GF-D8 (cell line): Measurements from ENCODE around the gene TMPRSS2.

Experiments
- DNase-seq: peaks from one replicate; lab custom pipeline; 2025; lab: John Stamatoyannopoulos, UW

The TMPRSS2 gene

GRCh38 chr21:41509733-41510132 lies 1.8 kb upstream of the TMPRSS2 start:
- no peak for DNase-seq

DNA sequence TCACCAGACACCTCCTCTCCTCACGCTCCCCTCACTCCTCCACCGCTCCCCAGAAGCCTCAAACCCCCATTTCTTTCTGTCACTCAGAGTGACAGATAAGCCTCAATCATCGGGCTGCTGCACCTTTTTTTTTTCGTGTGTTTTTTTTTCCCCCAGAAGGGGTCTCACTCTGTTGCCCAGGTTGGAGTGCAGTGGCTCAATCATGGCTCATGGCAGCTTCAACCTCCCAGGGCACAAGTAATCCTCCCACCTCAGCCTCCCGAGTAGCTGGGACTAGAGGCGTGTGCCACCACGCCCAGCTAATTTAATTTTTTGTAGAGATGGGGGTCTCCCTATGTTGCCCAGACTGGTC lies 1.2 kb upstream of the TMPRSS2 start:
- DNase-seq, result no peak

GRCh38 chr21:41508415-41509144 lies 622 bp upstream of the TMPRSS2 start:
- no peak for DNase-seq

DNA sequence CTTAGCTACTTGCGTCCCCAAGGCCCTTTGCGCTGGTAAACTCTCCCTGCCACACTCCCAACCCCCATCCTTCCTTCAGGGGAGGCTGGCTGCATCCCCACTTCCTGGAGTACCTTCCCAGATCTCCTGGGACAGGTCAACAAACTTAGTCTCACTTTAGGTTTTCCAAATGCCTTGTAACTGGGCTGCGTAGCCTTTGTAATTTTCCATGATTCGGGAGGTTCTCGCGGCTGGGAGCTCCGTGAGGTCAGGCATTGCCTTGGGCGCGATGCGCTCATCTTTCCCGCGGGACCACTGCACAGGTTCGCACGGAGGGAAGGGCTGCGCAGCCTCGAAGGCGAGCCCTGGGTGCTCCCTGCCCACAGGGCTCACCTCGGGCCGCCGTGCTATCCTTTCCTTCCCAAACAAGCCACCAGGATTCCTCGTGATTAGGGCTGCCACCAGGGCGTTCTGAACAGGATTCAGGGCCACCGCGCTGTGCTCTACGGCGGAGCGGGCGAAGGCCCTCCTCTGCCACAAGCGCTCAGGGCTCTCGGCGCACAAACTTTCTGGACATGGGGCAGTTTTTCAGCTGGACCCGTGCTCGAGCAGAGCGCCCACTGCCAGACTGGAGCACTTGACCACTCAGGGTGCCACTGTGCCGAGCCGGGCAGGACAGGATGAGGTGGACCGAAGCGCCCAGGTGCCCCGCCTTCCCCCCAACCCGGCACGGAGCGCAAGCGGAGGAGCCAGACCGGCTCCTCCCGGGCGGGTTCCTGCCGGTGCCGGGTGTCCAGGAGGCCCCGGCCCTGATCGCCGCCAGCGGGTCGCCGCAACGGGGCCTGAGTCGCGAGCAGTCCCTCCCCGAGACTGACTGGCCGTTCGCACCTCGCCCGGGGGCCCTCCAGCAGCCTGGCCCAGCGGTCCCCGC lies 1.1 kb downstream of the TMPRSS2 start:
- no peak for DNase-seq

DNA sequence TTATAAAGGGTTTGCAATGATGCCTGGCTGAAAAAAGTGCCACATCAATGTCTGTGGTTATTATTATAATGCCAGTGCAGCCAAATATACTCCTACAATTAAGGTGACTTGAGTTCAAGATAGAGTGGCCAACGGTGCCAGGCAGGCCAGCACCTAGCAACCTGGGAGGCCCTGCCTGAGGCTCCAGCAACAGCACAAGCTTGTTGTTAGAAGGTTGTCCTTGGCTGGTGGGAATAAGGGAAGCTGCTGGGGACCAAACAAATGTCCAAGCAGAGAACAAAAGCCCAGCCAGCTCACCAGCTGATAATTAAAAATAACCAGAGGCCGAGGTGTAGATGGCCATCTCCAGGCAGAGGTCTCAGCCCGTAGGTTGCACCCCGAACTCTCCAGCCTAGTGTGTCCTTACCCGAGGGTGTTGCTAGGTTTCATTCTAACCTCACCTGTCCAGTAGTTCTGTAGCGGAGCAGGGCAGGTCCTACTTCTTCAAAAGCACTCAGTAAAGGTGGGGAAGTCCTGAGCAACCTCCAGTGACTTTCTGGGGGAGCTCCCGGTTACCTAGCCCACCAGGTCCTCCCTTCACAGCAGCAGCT lies 1.9 kb downstream of the TMPRSS2 start:
- no peak for DNase-seq

GRCh38 chr21:41504030-41504429 lies 3.9 kb downstream of the TMPRSS2 start:
- no peak for DNase-seq

DNA sequence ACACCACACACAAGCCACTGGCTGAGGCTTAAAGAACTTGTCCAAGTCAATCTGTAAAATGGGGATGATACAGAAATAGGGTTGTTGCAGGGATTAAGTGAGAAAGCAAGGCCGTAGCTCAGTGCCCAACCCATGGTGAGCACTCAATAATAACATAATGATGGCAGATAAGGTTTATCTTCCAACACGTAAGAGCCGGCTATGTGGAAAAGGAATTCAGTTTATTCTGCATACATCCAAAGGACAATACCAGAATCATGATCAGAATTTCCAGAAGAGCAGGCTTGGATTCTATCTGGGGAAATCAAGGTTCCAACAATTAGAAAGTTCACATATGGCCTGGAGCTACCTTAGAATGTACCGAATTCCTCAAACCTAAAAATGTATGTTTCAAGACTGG lies 4.6 kb downstream of the TMPRSS2 start:
- no peak for DNase-seq

- DNase-seq, result no peak
Observed at GRCh38 chr21:41501919-41502318, 6.0 kb downstream of the TMPRSS2 start.

DNA sequence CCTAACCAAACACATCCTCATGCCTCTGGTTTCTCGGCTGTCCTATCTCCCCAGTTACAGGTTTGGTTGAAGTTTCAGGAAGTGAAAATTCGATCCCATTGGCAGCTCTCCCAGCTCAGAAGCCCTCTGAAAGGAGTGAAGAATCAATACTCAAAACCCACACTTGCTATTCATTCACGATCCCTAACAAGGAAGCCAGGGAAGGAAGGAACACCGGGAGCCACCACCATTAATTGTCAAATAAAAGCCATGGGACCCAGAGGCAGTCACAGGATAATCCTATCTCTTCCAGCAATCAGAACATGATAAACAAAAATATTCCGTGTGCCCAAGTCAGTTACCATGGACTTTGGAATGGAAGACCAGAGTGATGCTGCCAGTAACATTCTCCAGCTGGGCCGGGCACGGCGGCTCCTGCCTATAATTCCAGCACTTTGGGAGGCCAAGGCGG lies 7.0 kb downstream of the TMPRSS2 start:
- no peak for DNase-seq

- DNase-seq, result no peak
Observed at GRCh38 chr21:41500363-41500762, 7.6 kb downstream of the TMPRSS2 start.

- DNase-seq, result no peak
Observed at GRCh38 chr21:41499920-41500319, 8.0 kb downstream of the TMPRSS2 start.

DNA sequence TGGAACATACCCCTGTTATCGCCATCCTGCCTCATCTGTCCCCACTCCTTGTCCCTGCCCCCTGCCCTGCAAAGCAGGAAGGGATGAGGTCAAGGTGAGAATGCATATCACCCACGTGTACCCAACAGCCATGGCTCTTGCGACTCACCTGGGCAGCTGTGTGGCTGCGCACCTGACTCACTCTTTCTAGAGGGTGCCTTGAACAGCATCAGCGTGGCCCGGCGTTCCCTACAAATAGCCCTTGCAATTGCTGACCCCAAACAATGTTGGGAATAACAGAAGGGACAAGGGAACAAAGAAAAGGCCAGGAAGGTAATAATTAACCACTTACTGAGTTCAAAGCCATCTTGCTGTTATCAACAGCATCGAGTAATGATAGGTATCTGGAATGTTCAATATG lies 10.2 kb downstream of the TMPRSS2 start:
- no peak for DNase-seq

- DNase-seq, result no peak
Observed at GRCh38 chr21:41497008-41497407, 10.9 kb downstream of the TMPRSS2 start.

DNA sequence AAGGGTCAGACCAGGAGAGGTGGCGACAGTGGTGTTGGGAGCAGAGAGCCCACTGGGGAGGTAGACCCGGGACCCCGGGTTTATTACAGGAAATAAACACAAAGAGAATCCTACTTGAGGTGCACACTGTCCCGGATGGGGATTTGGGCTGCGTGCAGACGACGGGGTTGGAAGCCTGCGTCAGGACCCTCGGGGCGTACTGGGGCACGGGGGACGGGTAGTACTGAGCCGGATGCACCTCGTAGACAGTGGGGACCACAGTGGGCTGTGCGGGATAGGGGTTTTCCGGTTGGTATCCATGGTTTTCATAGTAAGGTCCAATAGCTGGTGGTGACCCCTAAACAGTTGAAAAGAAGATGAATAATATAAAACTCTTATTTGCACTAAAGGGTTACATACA lies 13.7 kb downstream of the TMPRSS2 start:
- DNase-seq, result no peak

DNA sequence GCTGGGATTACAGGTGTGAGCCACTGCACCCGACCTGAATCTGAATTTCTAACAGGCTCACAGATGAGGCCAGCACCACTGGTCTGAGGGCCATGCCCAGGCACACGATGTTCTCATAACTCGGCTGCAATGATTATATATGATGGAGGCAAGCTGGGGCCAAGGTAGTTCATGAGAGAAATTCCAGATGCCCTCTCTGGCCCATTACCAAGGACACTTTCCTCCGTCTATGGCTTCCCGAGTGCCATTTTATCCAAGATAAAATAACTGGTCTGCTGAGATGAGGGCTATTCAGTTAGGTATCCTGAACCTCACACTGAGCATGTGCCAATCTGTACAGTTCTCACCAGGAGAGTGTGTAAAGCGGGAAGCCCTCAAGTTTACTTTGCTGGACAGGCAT lies 16.5 kb downstream of the TMPRSS2 start:
- DNase-seq, result no peak

DNA sequence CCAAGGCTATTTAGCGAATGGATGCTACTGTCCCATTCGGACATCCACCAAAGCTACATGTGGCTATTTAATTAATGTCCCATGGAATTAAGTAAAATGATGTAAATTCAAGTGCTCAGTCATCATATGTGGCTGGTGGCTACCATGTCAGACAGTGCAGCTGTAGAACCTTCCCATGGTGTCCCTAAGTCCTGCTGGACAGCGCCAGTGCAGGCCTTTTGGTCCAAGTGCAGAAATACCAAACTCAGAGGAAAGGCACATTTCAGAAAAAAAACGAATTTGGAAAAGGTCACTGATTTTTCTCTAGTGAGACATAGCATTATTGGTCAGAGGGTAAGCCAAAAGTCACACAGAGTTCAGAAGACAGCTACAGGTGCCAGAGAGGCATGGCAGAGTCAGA lies 17.6 kb downstream of the TMPRSS2 start:
- no peak for DNase-seq

DNA sequence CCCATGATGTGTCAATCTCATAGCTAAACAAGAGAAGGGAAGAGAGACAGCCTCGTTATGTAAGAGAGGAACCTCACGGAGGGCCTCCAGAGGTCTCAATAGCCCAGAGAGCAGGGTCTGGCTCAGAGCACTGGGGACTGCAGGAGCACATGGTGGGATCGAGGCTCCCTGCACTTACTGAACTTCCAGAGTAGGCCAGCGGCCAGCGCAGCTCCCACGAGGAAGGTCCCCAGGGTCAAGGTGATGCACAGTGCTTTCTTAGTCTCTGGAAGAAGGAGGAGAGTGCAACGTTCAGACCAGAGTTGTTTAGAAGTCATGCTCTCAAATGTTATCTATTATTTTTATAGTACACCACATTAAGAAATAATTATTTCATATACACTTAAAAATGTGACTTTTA lies 18.6 kb downstream of the TMPRSS2 start:
- no peak for DNase-seq

DNA sequence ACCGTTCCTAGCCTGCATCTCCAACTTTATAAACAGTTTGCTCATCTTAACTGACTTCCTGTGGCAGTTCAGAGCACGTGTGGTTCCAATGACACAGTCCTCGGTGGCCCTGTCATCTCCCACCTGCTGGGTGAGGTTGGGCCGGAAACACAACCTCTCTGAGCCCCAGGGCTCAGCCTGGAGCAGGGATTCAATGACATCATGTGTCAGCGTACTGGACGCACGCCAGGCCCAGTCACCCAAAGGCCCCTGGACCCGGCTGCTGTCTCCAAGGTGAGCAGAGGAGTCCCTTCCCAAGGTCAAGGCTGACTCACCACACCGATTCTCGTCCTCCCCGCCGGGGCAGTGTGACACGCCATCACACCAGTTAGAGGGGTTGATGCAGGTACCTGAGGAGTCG lies 19.9 kb downstream of the TMPRSS2 start:
- DNase-seq, result no peak

DNA sequence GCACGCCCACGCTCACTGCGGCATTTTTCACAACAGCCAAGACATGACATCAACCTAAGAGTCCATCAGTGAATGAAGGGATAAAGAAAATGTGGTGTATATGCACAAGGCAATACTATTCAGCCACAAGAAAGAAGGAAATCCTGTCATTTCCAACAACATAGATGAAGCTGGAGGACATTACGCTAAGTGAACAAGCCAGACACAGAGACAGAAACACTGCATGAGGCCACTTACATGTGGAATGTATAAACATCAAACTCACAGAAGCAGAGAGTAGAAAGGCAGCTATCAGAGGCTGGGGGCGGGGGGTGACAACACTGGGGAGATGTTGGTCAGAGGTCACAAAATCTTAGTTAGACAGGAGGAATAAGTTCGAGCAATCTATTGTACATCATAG lies 20.9 kb downstream of the TMPRSS2 start:
- no peak for DNase-seq

DNA sequence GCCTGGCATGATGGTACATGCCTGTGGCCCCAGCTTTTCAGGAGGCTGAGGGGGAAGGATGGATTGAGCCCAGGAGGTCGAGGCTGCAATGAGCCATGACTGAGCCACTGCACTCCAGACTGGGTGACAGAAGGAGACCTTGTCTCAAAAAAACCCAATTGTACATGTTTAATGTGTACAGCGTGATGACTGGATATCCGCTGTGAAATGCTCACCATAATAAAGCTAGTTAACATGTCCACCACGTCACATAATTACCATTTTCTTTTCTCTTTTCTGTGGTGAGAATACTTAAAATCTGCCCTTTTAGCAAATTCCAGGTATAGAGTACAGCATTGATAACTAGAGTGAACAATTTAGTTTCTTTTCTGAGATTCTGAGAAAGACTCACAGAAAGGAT lies 24.0 kb downstream of the TMPRSS2 start:
- DNase-seq, result no peak

DNA sequence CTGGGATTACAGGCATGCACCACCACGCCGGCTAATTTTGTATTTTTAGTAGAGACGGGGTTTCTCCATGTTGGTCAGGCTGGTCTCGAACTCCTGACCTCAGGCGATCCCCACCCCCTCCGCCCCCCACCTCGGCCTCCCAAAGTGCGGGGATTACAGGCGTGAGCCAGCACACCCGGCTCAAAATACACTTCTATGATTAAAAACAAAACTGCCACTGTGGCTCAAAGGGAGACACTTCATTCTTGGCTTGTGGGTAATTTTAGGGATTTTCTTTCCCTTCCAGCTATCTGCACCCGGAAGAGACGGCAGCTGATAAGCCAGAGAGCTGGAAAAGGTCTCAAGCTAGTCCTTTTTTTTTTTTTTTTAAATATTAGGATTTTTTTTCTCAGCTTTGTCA lies 24.5 kb downstream of the TMPRSS2 start:
- no peak for DNase-seq

DNA sequence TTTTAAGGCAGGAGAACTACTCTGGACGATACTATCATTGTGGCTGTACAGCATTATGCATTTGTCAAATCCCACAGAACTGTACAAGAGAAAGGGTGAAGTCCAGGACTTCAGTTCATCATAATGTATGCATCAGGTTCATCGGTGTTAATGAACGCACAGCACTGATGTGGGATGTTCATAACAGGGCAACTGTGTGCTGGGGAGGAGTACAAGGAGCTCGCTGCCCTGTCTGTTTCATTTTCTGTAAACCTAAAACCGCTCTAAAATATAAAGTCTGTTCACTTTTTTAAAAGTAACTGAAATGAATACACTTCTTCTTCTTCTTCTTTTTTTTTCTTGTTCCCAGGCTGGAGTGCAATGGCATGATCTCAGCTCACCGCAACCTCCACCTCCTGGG lies 25.0 kb downstream of the TMPRSS2 start:
- DNase-seq, result no peak

GRCh38 chr21:41482301-41482700 lies 25.7 kb downstream of the TMPRSS2 start:
- no peak for DNase-seq
